Ovary (tissue), 3 donors: ENCODE measurements around the gene TEX29.

Source experiments
- CTCF ChIP-seq, 3 donors: fragments of 450-650 bp in 2 of 3; fragments of 200-600 bp in 1 of 3; IDR thresholded peaks; one replicate each; pipeline versions ENCODE4 v1.5.1 to v1.8.0; 2016 to 2022; ENCODE audit warnings: antibody characterized with exemption in 3 of 3, mild to moderate bottlenecking in 1 of 3
- EP300 ChIP-seq: sonication (generic); formaldehyde crosslinking; IDR thresholded peaks from one replicate; pipeline ENCODE4 v1.6.1; 2017; ENCODE audit warnings: antibody characterized with exemption
- POLR2A ChIP-seq: fragments of 450-650 bp; IDR thresholded peaks from one replicate; pipeline ENCODE4 v1.6.1; 2017; ENCODE audit warnings: antibody characterized with exemption, mild to moderate bottlenecking, moderate library complexity
- donor health status: DM: no; HTN: no; CAD: no.

DNA sequence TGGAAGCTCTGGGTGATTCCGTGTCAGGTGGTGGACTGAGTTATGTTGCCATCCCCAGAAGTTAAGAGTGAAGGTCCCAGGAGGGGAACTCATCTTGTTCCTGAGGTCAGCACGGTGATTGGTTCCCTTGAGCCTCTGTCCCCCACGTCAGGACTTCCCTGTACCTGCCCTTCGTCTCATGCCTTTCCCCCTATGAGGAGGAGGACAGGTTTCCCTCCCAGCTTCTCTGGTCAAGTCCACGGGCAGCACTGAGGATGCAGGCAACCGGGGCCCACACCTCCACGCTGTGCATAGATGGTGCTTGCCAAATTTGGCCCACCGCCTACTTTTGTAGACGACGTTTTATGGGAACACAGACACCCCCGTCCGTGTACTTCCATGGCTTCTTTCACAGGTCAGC lies 42.7 kb downstream of the TEX29 start:
- no peak for TF ChIP-seq POLR2A
- TF ChIP-seq EP300, result no peak
- TF ChIP-seq CTCF (IDR thresholded peaks at IDR 0.05), result no peak
